IMR-90 (cell line): ENCODE data around the gene DYNLRB1. TPM values are rescaled to one million over a fixed set of nuclear protein-coding genes. Genes with fewer than 3 reads are reported as not detected.
A peak's percentile ranks its signal among the peaks of the same experiment; 100 is the strongest.

Experiments
- ATAC-seq: fragments of 200-7000 bp; cut with Tn5 transposase; 2 replicates; pipeline ENCODE4 v1.9.1; 2020; ENCODE audit warnings: low read depth, mild to moderate bottlenecking, moderate library complexity
- BruUV-seq: library from RNA; stranded (reverse); fragments of 400-500 nt; replicated peaks from 2 replicates; lab custom pipeline; 2021; lab: Mats Ljungman, UMichigan
- CTCF ChIA-PET: fragments of 300-600 bp; formaldehyde crosslinking; extraction: SDS; loops from one replicate; lab custom pipeline; 2021; ENCODE audit warnings: antibody characterized with exemption; lab: Yijun Ruan, JAX
- POLR2A ChIA-PET: fragments of 300-600 bp; sonication (Branson Sonifier 250); formaldehyde crosslinking; loops from one replicate; lab custom pipeline; 2022; ENCODE audit warnings: antibody characterized with exemption; ENCODE audit not compliant: unreplicated experiment; lab: Charles Lee
- DNase-seq: peaks from one replicate; pipeline ENCODE4 v3.0.0; 2013
- H2AFZ ChIP-seq: replicated peaks from 2 replicates; pipeline ENCODE3; 2013; ENCODE audit warnings: low read length, mild to moderate bottlenecking; ENCODE audit not compliant: poor library complexity
- H2AK5ac ChIP-seq: 2 replicates; pipeline ENCODE4 v1.6.1; 2013; ENCODE audit warnings: low read depth, low read length, inconsistent platforms
- H2AK9ac ChIP-seq: replicated peaks from 2 replicates; pipeline ENCODE3; 2013; ENCODE audit warnings: mild to moderate bottlenecking, low read depth, low read length, moderate library complexity; ENCODE audit not compliant: poor library complexity
- H2BK120ac ChIP-seq: 2 replicates; pipeline ENCODE4 v1.6.1; 2013; ENCODE audit warnings: low read depth, low read length, inconsistent platforms
- H2BK15ac ChIP-seq: 3 replicates; pipeline ENCODE4 v1.6.1; 2013; ENCODE audit warnings: low read depth, low read length, inconsistent platforms
- H2BK20ac ChIP-seq: 2 replicates; pipeline ENCODE4 v1.6.1; 2013; ENCODE audit warnings: low read depth, mild to moderate bottlenecking, inconsistent platforms, low read length, moderate library complexity
- H2BK5ac ChIP-seq: 2 replicates; pipeline ENCODE4 v1.6.1; 2013; ENCODE audit warnings: mild to moderate bottlenecking, low read depth, low read length, inconsistent platforms; ENCODE audit not compliant: poor library complexity, severe bottlenecking
- H3K14ac ChIP-seq: replicated peaks from 2 replicates; pipeline ENCODE4 v1.6.1; 2013; ENCODE audit warnings: low read depth, low read length, inconsistent platforms
- H3K18ac ChIP-seq: 2 replicates; pipeline ENCODE4 v1.6.1; 2013; ENCODE audit warnings: low read depth, low read length, control low read depth
- H3K23ac ChIP-seq: 2 replicates; pipeline ENCODE4 v1.6.1; 2013; ENCODE audit warnings: low read depth, low read length, inconsistent platforms
- H3K27ac ChIP-seq: 2 replicates; pipeline ENCODE4 v1.5.1; 2013; ENCODE audit warnings: mild to moderate bottlenecking, control low read depth, low read length; ENCODE audit not compliant: insufficient read depth
- H3K27me3 ChIP-seq: 2 replicates; pipeline ENCODE4 v1.6.1; 2013; ENCODE audit warnings: low read length; ENCODE audit not compliant: control insufficient read depth, insufficient read depth
- H3K36me3 ChIP-seq: 2 replicates; pipeline ENCODE4 v1.6.1; 2013; ENCODE audit warnings: low read length, mixed read lengths; ENCODE audit not compliant: control insufficient read depth, insufficient read depth
- H3K4ac ChIP-seq: 2 replicates; pipeline ENCODE4 v1.6.1; 2013; ENCODE audit warnings: low read depth, low read length, inconsistent platforms
- H3K4me1 ChIP-seq: 2 replicates; pipeline ENCODE4 v1.6.1; 2013; ENCODE audit warnings: low read length, mixed read lengths; ENCODE audit not compliant: control insufficient read depth, insufficient read depth
- H3K4me2 ChIP-seq: 2 replicates; pipeline ENCODE4 v1.6.1; 2013; ENCODE audit warnings: low read depth, mild to moderate bottlenecking, control low read depth, low read length, moderate library complexity
- H3K4me3 ChIP-seq: 2 replicates; pipeline ENCODE4 v1.5.1; 2013; ENCODE audit warnings: low read depth, mild to moderate bottlenecking, control low read depth, low read length, moderate library complexity; ENCODE audit not compliant: insufficient read depth
- H3K56ac ChIP-seq: 2 replicates; pipeline ENCODE4 v1.6.1; 2013; ENCODE audit warnings: low read length, inconsistent platforms; ENCODE audit not compliant: insufficient read depth; ENCODE audit errors: extremely low read depth
- H3K79me1 ChIP-seq, 2 experiments: 2 replicates each; pipeline ENCODE4 v1.6.1; 2013; ENCODE audit warnings: low read length in 2 of 2, inconsistent platforms in 1 of 2, low read depth in 1 of 2
- H3K9ac ChIP-seq: 2 replicates; pipeline ENCODE4 v1.6.1; 2013; ENCODE audit warnings: low read depth, low read length, control low read depth
- H3K9me1 ChIP-seq: 2 replicates; pipeline ENCODE4 v1.6.1; 2013; ENCODE audit warnings: low read length, inconsistent platforms; ENCODE audit not compliant: insufficient read depth
- H3K9me3 ChIP-seq: 2 replicates; pipeline ENCODE4 v1.6.1; 2013; ENCODE audit warnings: low read length; ENCODE audit not compliant: control insufficient read depth, insufficient read depth
- H4K20me1 ChIP-seq: 2 replicates; pipeline ENCODE4 v1.6.1; 2013; ENCODE audit warnings: low read length, inconsistent platforms; ENCODE audit not compliant: insufficient read depth
- H4K5ac ChIP-seq: 2 replicates; pipeline ENCODE4 v1.6.1; 2013; ENCODE audit warnings: mild to moderate bottlenecking, low read depth, low read length, control low read depth
- H4K8ac ChIP-seq, 2 experiments: 2 replicates each; pipeline ENCODE4 v1.6.1; 2013; ENCODE audit warnings: low read depth in 2 of 2, low read length in 2 of 2, control low read depth in 1 of 2, inconsistent platforms in 1 of 2
- H4K91ac ChIP-seq: 2 replicates; pipeline ENCODE4 v1.6.1; 2013; ENCODE audit warnings: low read depth, low read length, inconsistent platforms; ENCODE audit not compliant: insufficient read depth
- CEBPB ChIP-seq: IDR thresholded peaks from 2 replicates; pipeline ENCODE4 v1.6.1; 2012; ENCODE audit warnings: low read depth, low read length, improper control_type of control experiment
- WGBS, 2 experiments: methylation state at CpG; one replicate each; pipeline versions ENCODE4 v1.1.5 to v1.1.7; 2013; ENCODE audit warnings: missing lambda C conversion rate in 2 of 2; ENCODE audit not compliant: insufficient read length in 1 of 2; ENCODE audit errors: extremely low coverage in 2 of 2; 5-methylcytosine and 5-hydroxymethylcytosine counted together
- dilution Hi-C: fragments of 300-500 bp; cut with HindIII; formaldehyde crosslinking; loops from one replicate; pipeline ENCODE4 v1.14.3; 2018; ENCODE audit warnings: low sequenced_read_pairs; ENCODE audit not compliant: unreplicated experiment
- in situ Hi-C: fragments of 300-500 bp; cut with MboI; formaldehyde crosslinking; loops from 3 replicates; pipeline ENCODE4 v1.14.3; 2019; ENCODE audit warnings: low sequenced_read_pairs, inconsistent platforms, mixed read lengths
- intact Hi-C: fragments of 100-400 bp; cut with micrococcal nuclease; formaldehyde crosslinking; loops from 2 replicates; pipeline ENCODE4 v1.10.0; 2022
- polyA plus RNA-seq, 3 experiments: library from polyadenylated mRNA; depleted of rRNA; stranded (reverse); fragments of >200 nt; gene quantifications; 2 replicates each; pipeline ENCODE4 v1.2.3, GENCODE V29; 2012; ENCODE audit warnings: low replicate concordance in 1 of 3
- total RNA-seq: library from RNA; depleted of rRNA; stranded (reverse); fragments of >200 nt; gene quantifications from 2 replicates; pipeline ENCODE4 v1.2.3, GENCODE V29; 2012
- TF ChIP-seq, protein P1 (sequence below): fragments of 150-350 bp; IDR thresholded peaks from 2 replicates; pipeline ENCODE4 v1.6.1; 2017; ENCODE audit warnings: mild to moderate bottlenecking, antibody characterized with exemption, low read length, low read depth

Gene DYNLRB1
- total and polyA plus RNA-seq, 2 of the 4 experiments (the other 2 are of a cell fraction): 82.4 to 380 TPM

DNA sequence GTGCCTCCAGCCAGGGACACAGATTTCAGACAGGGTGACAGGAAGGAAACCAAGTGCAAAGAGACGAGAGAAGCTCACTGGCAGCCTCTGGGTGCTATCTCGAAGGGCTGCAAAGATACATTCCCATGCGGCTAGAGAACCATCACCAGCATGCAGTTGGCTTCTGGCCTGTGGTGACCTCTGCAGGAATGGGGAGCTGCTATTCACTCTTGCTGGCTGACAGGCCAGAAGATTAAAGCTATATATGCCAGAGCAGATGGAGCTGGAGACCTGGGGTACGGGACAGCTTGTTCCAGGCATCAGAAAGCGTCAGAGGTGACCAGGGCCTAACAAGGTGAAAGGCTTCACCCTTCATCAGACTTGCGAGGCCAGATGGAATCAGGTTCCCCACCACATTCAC lies 62.3 kb downstream of the DYNLRB1 start:
- no peak overlapping the region for H2BK20ac ChIP-seq
- 53% methylated on average over 2 of the region's 6 CpGs; no CpG with 5 or more reads in 1 of the 2 experiments for WGBS, 2 experiments
- H3K4me2 ChIP-seq: no peak overlapping the region
- H2BK120ac ChIP-seq: no peak overlapping the region
- 0 out of 2 replicates have a peak overlapping the region, but pooled peaks have one; percentile 19 for H3K4ac ChIP-seq
- ChIA-PET CTCF (interaction anchor here (1.7 to 2.8 kb wide), 2 partner anchors 129 to 191 kb away, joined by 4 to 12 read pairs; no protein-coding TSS in a partner anchor), POLR2A (no interaction called here)
- H3K9me1 ChIP-seq: peaks cover 20% of the 10 kb centered on the region
- no peak overlapping the region for H2AFZ ChIP-seq
- no peak overlapping the region for H2BK15ac ChIP-seq
- no peak overlapping the region for H3K56ac ChIP-seq
- H3K4me1 ChIP-seq: peaks cover 17% of the 10 kb centered on the region
- no peak overlapping the region for H3K14ac ChIP-seq
- 0 out of 2 replicates have a peak, but pooled peaks cover 1% of the 10 kb centered on the region for H3K36me3 ChIP-seq
- H3K4me3 ChIP-seq: no peak overlapping the region
- H2AK5ac ChIP-seq: peak overlapping the region; percentile 21; the same call in 1 of the 2 replicates
- H3K27ac ChIP-seq: no peak overlapping the region
- H4K8ac ChIP-seq: no peak overlapping the region
- no peak overlapping the region for H3K23ac ChIP-seq
- no peak overlapping the region for H2AK9ac ChIP-seq
- intact Hi-C loops (loop anchor here (10.0 kb wide), 1 partner anchor 386 kb away; no protein-coding TSS in a partner anchor), dilution Hi-C loops (no loop called here), in situ Hi-C loops (no loop called here)
- H4K5ac ChIP-seq: no peak overlapping the region
- DNase-seq (no peak), ATAC-seq (no peak)
- TF ChIP-seq, protein P1, sequence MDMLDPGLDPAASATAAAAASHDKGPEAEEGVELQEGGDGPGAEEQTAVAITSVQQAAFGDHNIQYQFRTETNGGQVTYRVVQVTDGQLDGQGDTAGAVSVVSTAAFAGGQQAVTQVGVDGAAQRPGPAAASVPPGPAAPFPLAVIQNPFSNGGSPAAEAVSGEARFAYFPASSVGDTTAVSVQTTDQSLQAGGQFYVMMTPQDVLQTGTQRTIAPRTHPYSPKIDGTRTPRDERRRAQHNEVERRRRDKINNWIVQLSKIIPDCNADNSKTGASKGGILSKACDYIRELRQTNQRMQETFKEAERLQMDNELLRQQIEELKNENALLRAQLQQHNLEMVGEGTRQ: no peak
- no peak for TF ChIP-seq CEBPB
- H4K91ac ChIP-seq: no peak overlapping the region; the same call in 1 of the 2 replicates
- H3K79me1 ChIP-seq: no peaks in the 10 kb centered on the region; a peak in 1 of 4 replicates
- H3K9me3 ChIP-seq: no peaks in the 10 kb centered on the region
- no peaks in the 10 kb centered on the region for H3K27me3 ChIP-seq
- H3K18ac ChIP-seq: no peak overlapping the region
- BruUV-seq: no TSS peak
- no peak overlapping the region for H2BK5ac ChIP-seq
- no peak overlapping the region for H3K9ac ChIP-seq
- no peaks in the 10 kb centered on the region for H4K20me1 ChIP-seq
